GM12878 (cell line): ENCODE measurements around the gene TSPEAR. TPM values are rescaled to one million over a fixed set of nuclear protein-coding genes. Genes with fewer than 3 reads are reported as not detected.

Experiments
- CHD1 ChIP-seq: IDR thresholded peaks from 2 replicates; pipeline ENCODE4 v1.6.1; 2012; ENCODE audit warnings: low read depth, low read length, improper control_type of control experiment
- FOXK2 ChIP-seq: fragments of 450-650 bp; IDR thresholded peaks from 2 replicates; pipeline ENCODE4 v1.6.1; 2017; ENCODE audit warnings: mild to moderate bottlenecking, moderate library complexity
- HDGF ChIP-seq: fragments of 450-650 bp; IDR thresholded peaks from 2 replicates; pipeline ENCODE4 v1.6.1; 2016; ENCODE audit warnings: antibody characterized with exemption
- SIX5 ChIP-seq: IDR thresholded peaks from 2 replicates; pipeline ENCODE4 v1.6.1; 2011; ENCODE audit warnings: mild to moderate bottlenecking, low read depth, low read length, moderate library complexity; ENCODE audit not compliant: severe bottlenecking
- ZNF24 ChIP-seq: fragments of 450-650 bp; IDR thresholded peaks from 2 replicates; pipeline ENCODE4 v1.6.1; 2017; ENCODE audit warnings: antibody characterized with exemption, mild to moderate bottlenecking
- ZZZ3 ChIP-seq: IDR thresholded peaks from 2 replicates; pipeline ENCODE4 v1.6.1; 2011; ENCODE audit warnings: low read depth; ENCODE audit not compliant: control insufficient read depth, insufficient read length
- polyA plus RNA-seq, 11 experiments: library from polyadenylated mRNA; depleted of rRNA in 4 of 11; unstranded in 6 of 11; stranded (reverse) in 5 of 11; fragments of >200 nt; fragmentation: Nextera tagmentation in 4 of 11; fragmentation: Illumina TruSeq in 1 of 11; extraction: Ambion mirVana in 4 of 11; extraction: Trizol in 1 of 11; gene quantifications; 1 replicate in 1 of 11; 2 replicates in 10 of 11; pipeline versions ENCODE4 v1.2.1 to v1.2.3, GENCODE V29; 2011 to 2016; ENCODE audit warnings: inconsistent platforms in 2 of 11, missing spikeins in 2 of 11, low read depth in 1 of 11
- total RNA-seq, 4 experiments: library from RNA; depleted of rRNA in 3 of 4; stranded (reverse); fragments of >200 nt in 3 of 4; fragmentation: Illumina TruSeq in 1 of 4; extraction: Trizol in 1 of 4; gene quantifications; 2 replicates each; pipeline versions ENCODE4 v1.2.1 to v1.2.3, GENCODE V29; 2013 to 2021
- TF ChIP-seq, protein P1 (sequence below): IDR thresholded peaks from 2 replicates; pipeline ENCODE4 v1.6.1; 2012; ENCODE audit warnings: improper control_type of control experiment, low read depth, low read length; ENCODE audit not compliant: insufficient replicate concordance

TSPEAR gene
- total and polyA plus RNA-seq, 10 of the 15 experiments (the other 5 are each of a cell fraction or from before 2014, with no cell fraction given): not detected

- TF ChIP-seq, protein P1, sequence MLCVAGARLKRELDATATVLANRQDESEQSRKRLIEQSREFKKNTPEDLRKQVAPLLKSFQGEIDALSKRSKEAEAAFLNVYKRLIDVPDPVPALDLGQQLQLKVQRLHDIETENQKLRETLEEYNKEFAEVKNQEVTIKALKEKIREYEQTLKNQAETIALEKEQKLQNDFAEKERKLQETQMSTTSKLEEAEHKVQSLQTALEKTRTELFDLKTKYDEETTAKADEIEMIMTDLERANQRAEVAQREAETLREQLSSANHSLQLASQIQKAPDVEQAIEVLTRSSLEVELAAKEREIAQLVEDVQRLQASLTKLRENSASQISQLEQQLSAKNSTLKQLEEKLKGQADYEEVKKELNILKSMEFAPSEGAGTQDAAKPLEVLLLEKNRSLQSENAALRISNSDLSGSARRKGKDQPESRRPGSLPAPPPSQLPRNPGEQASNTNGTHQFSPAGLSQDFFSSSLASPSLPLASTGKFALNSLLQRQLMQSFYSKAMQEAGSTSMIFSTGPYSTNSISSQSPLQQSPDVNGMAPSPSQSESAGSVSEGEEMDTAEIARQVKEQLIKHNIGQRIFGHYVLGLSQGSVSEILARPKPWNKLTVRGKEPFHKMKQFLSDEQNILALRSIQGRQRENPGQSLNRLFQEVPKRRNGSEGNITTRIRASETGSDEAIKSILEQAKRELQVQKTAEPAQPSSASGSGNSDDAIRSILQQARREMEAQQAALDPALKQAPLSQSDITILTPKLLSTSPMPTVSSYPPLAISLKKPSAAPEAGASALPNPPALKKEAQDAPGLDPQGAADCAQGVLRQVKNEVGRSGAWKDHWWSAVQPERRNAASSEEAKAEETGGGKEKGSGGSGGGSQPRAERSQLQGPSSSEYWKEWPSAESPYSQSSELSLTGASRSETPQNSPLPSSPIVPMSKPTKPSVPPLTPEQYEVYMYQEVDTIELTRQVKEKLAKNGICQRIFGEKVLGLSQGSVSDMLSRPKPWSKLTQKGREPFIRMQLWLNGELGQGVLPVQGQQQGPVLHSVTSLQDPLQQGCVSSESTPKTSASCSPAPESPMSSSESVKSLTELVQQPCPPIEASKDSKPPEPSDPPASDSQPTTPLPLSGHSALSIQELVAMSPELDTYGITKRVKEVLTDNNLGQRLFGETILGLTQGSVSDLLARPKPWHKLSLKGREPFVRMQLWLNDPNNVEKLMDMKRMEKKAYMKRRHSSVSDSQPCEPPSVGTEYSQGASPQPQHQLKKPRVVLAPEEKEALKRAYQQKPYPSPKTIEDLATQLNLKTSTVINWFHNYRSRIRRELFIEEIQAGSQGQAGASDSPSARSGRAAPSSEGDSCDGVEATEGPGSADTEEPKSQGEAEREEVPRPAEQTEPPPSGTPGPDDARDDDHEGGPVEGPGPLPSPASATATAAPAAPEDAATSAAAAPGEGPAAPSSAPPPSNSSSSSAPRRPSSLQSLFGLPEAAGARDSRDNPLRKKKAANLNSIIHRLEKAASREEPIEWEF: no peak
- TF ChIP-seq SIX5: no peak
- no peak for TF ChIP-seq HDGF
- TF ChIP-seq ZNF24: no peak
- TF ChIP-seq ZZZ3: no peak
- TF ChIP-seq CHD1: no peak
- no peak for TF ChIP-seq FOXK2
Observed at GRCh38 chr21:44702111-44702972, 9.0 kb downstream of the TSPEAR start (continued).
